Measurements from ENCODE around the gene SEM1. TPM values are rescaled to one million over a fixed set of nuclear protein-coding genes. Genes with fewer than 3 reads are reported as not detected.

Gene SEM1
- total and polyA plus RNA-seq, 2 of the 8 experiments (the other 6 are each of a cell fraction or from before 2014, with no cell fraction given): 20.8 to 75.3 TPM

GRCh38 chr7:96664793-96665192 lies 44.9 kb downstream of the SEM1 start:
- Histone ChIP-seq H3K27ac (ENCODE audit: low read depth, low read length) (no peak overlapping the region), H2AK5ac (ENCODE audit: low read depth, low read length) (no peak overlapping the region), H4K5ac (ENCODE audit: insufficient read length, low read depth, low read length) (no peak overlapping the region), H2AFZ (ENCODE audit: low read length) (no peak overlapping the region), H3K23me2 (ENCODE audit: low read depth, low read length) (no peaks in the 10 kb centered on the region), H4K91ac (replicated peaks; ENCODE audit: insufficient read length, low read length) (no peak overlapping the region), H3K14ac (ENCODE audit: insufficient read length) (no peak overlapping the region), H3K4me2 (ENCODE audit: insufficient read depth in 1 of 2, low read depth in 2 of 2, low read length in 2 of 2) (no peak overlapping the region), H2BK20ac (ENCODE audit: low read length) (no peak overlapping the region), H2BK5ac (ENCODE audit: low read depth, low read length) (no peak overlapping the region), H3K4me1 (replicated peaks in 1 of 4; ENCODE audit: control insufficient read depth in 3 of 4, insufficient read depth in 4 of 4, low read length in 3 of 4) (no peaks in the 10 kb centered on the region), H3K9me3 (ENCODE audit: insufficient read depth in 2 of 2, low read depth in 1 of 2, low read length in 1 of 2) (no peaks in the 10 kb centered on the region), H3K36me3 (ENCODE audit: control insufficient read depth in 2 of 4, insufficient read depth in 4 of 4, low read length in 3 of 4) (no peaks in the 10 kb centered on the region), H3K79me1 (ENCODE audit: low read depth, low read length) (no peaks in the 10 kb centered on the region), H3K23ac (ENCODE audit: insufficient read length) (no peak overlapping the region), H3K9ac (replicated peaks in 1 of 4; ENCODE audit: extremely low read depth in 1 of 4, low read depth in 3 of 4, low read length in 3 of 4) (no peak overlapping the region), H3K4ac (replicated peaks; ENCODE audit: insufficient read length, low read depth, low read length) (no peak overlapping the region), H3K4me3 (ENCODE audit: extremely low read depth in 1 of 4, insufficient read depth in 2 of 4, low read depth in 3 of 4, low read length in 4 of 4) (no peak overlapping the region), H4K8ac (ENCODE audit: extremely low read depth, insufficient read depth, low read length) (no peak overlapping the region), H2BK12ac (ENCODE audit: low read depth, low read length) (no peak overlapping the region), H3K79me2 (ENCODE audit: control insufficient read depth in 1 of 2, insufficient read depth in 2 of 2, low read length in 2 of 2) (no peaks in the 10 kb centered on the region), H2BK120ac (replicated peaks; ENCODE audit: low read depth, low read length) (no peak overlapping the region), H3K18ac (ENCODE audit: extremely low read depth, low read length) (no peak overlapping the region), H2BK15ac (ENCODE audit: low read length) (no peak overlapping the region), H4K20me1 (replicated peaks in 1 of 2; ENCODE audit: control insufficient read depth in 1 of 2, insufficient read depth in 2 of 2, low read length in 2 of 2) (no peaks in the 10 kb centered on the region), H3K56ac (replicated peaks; ENCODE audit: insufficient read length, low read depth, low read length) (no peak overlapping the region), H3K27me3 (replicated peaks in 1 of 4; ENCODE audit: control insufficient read depth in 3 of 4, extremely low read depth in 1 of 4, insufficient read depth in 3 of 4, low read length in 3 of 4) (no peaks in the 10 kb centered on the region)
- DNase-seq (ENCODE audit: low read depth in 1 of 2, low spot score in 2 of 2): no peak
- no peak for FAIRE-seq
- TF ChIP-seq JUND (IDR thresholded peaks at IDR 0.05; ENCODE audit: low read length): no peak
- TF ChIP-seq BACH1 (IDR thresholded peaks at IDR 0.05; ENCODE audit: low read length): no peak
- no peak for TF ChIP-seq CBX5 (IDR thresholded peaks at IDR 0.05; ENCODE audit: low read depth, low read length)
- TF ChIP-seq JUN (IDR thresholded peaks at IDR 0.05; ENCODE audit: low read depth, low read length): no peak
- TF ChIP-seq RFX5 (IDR thresholded peaks at IDR 0.05; ENCODE audit: borderline replicate concordance, low read depth, low read length): no peak
- WGBS, 2 experiments (ENCODE audit: extremely low coverage in 1 of 2, insufficient coverage in 1 of 2, insufficient read length in 1 of 2, insufficient replicate concordance in 2 of 2, low coverage in 1 of 2, low lambda C conversion rate in 2 of 2, missing lambda C conversion rate in 1 of 2): 93% methylated on average over 2 of the region's 2 CpGs; no CpG with 5 or more reads in 1 of the 2 experiments
- ChIA-PET POLR2A (ENCODE audit: partially characterized antibody) (interaction anchor here (0.6 kb wide), 1 partner anchor 165 kb away, joined by 4 read pairs; no protein-coding TSS in a partner anchor), CTCF (ENCODE audit: partially characterized antibody) (interaction anchor here (0.6 to 1.8 kb wide), 2 partner anchors 15 to 1112 kb away, joined by 3 to 8 read pairs; no protein-coding TSS in a partner anchor)
